PC-3 (cell line): ENCODE data around the gene DNLZ. TPM values are rescaled to one million over a fixed set of nuclear protein-coding genes. Genes with fewer than 3 reads are reported as not detected.

Source experiments
- ATAC-seq: fragments of 200-7000 bp; cut with Tn5 transposase; 2 replicates; pipeline ENCODE4 v1.9.1; 2020; ENCODE audit warnings: mild to moderate bottlenecking, moderate library complexity
- BruUV-seq: library from RNA; stranded (reverse); fragments of 400-500 nt; replicated peaks from 2 replicates; lab custom pipeline; 2021; lab: Mats Ljungman, UMichigan
- CTCF ChIA-PET: fragments of 300-600 bp; sonication (Branson Sonifier 250); formaldehyde crosslinking; loops from one replicate; lab custom pipeline; 2022; ENCODE audit warnings: antibody characterized with exemption; lab: Charles Lee
- POLR2A ChIA-PET: fragments of 300-600 bp; sonication (Branson Sonifier 250); formaldehyde crosslinking; loops from one replicate; lab custom pipeline; 2022; ENCODE audit warnings: antibody characterized with exemption; ENCODE audit not compliant: unreplicated experiment; lab: Charles Lee
- DNase-seq: peaks from one replicate; pipeline ENCODE4 v3.0.0-alpha.2; 2015
- H2AFZ ChIP-seq: fragments of 300-600 bp; sonication (generic); 2 replicates; pipeline ENCODE4 v1.6.0; 2016; ENCODE audit warnings: antibody characterized with exemption, low read length
- H3F3A ChIP-seq: fragments of 300-600 bp; sonication (generic); one replicate; pipeline ENCODE4 v1.6.0; 2017; ENCODE audit warnings: antibody characterized with exemption, low read length, control low read depth, mild to moderate bottlenecking; ENCODE audit not compliant: unreplicated experiment
- H3K27ac ChIP-seq: fragments of 300-600 bp; sonication (generic); 2 replicates; pipeline ENCODE4 v1.5.1; 2016; ENCODE audit warnings: mild to moderate bottlenecking, low read length
- H3K27me3 ChIP-seq: fragments of 300-600 bp; sonication (generic); 2 replicates; pipeline ENCODE4 v1.6.1; 2016; ENCODE audit warnings: low read length, mixed read lengths
- H3K36me3 ChIP-seq: fragments of 300-600 bp; sonication (generic); 2 replicates; pipeline ENCODE4 v1.6.1; 2016; ENCODE audit warnings: low read depth, mixed run types, low read length, mixed read lengths
- H3K4me1 ChIP-seq: fragments of 300-600 bp; sonication (generic); 2 replicates; pipeline ENCODE4 v1.5.1; 2016; ENCODE audit warnings: low read length; ENCODE audit not compliant: insufficient read depth
- H3K4me2 ChIP-seq: fragments of 300-600 bp; sonication (generic); 2 replicates; pipeline ENCODE4 v1.6.0; 2016; ENCODE audit warnings: low read length
- H3K4me3 ChIP-seq: fragments of 300-600 bp; sonication (generic); 2 replicates; pipeline ENCODE4 v1.5.1; 2016; ENCODE audit warnings: mild to moderate bottlenecking, low read length, mixed read lengths
- H3K79me2 ChIP-seq: fragments of 300-600 bp; sonication (generic); 2 replicates; pipeline ENCODE4 v1.6.1; 2017; ENCODE audit warnings: low read length, mixed read lengths
- H3K9ac ChIP-seq: fragments of 300-600 bp; sonication (generic); 2 replicates; pipeline ENCODE4 v1.6.0; 2016; ENCODE audit warnings: mild to moderate bottlenecking, low read length
- H3K9me2 ChIP-seq: fragments of 300-600 bp; sonication (generic); replicated peaks from 2 replicates; pipeline ENCODE4 v1.6.1; 2016; ENCODE audit warnings: mixed run types, low read length, mixed read lengths
- H3K9me3 ChIP-seq: fragments of 300-600 bp; sonication (generic); 2 replicates; pipeline ENCODE4 v1.6.1; 2016; ENCODE audit warnings: low read length, mixed read lengths
- H4K20me1 ChIP-seq: fragments of 300-600 bp; sonication (generic); 2 replicates; pipeline ENCODE4 v1.6.1; 2016; ENCODE audit warnings: low read length, mixed read lengths
- EZH2 ChIP-seq: fragments of 300-600 bp; sonication (generic); IDR thresholded peaks from one replicate; pipeline ENCODE4 v1.6.1; 2017; ENCODE audit warnings: antibody characterized with exemption, mild to moderate bottlenecking, low read length; ENCODE audit not compliant: unreplicated experiment
- EZH2phosphoT487 ChIP-seq: fragments of 300-600 bp; sonication (generic); IDR thresholded peaks from 2 replicates; pipeline ENCODE4 v1.6.1; 2018; ENCODE audit warnings: mild to moderate bottlenecking, antibody characterized with exemption, low read length, borderline replicate concordance
- intact Hi-C: fragments of 100-400 bp; cut with micrococcal nuclease; formaldehyde crosslinking; loops from 2 replicates; pipeline ENCODE4 v1.9.0; 2023
- total RNA-seq: library from RNA; depleted of rRNA; stranded (reverse); fragments of >200 nt; gene quantifications from 2 replicates; pipeline ENCODE4 v1.2.3, GENCODE V29; 2014
- TF ChIP-seq, protein P1 (sequence below): fragments of 300-600 bp; sonication (generic); conservative IDR thresholded peaks from 2 replicates; pipeline ENCODE4 v1.5.1; 2017; ENCODE audit warnings: antibody characterized with exemption, low read depth, mild to moderate bottlenecking, low read length

DNLZ gene
- total RNA-seq, 1 experiment from 2014 or later = 51.4 TPM

DNA sequence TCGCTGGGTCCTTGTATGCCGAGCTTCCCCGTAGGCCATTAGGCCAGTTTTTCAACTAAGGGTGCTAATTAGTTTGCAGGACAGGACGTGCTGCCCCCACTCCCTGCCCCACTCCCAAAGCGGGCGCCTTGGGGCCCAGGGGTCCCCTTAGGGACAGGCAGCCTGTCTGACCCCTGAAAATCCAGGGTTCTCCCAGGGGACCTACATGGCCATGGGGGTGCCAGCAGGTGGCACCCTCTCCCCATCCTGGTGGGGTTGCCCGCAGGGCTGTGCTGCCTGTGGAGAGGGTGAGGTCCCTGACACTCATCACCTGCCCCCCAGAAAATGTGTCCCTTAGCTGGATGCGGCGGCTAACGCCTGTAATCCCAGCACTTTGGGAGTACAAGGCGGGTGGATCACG, 51.1 kb downstream of the DNLZ start:
- DNase-seq (peak; percentile 39), ATAC-seq (peak; percentile 72)
- Histone ChIP-seq H3K4me1 (no peaks in the 10 kb centered on the region), H2AFZ (no peak overlapping the region), H3K4me3 (no peak overlapping the region), H3K9me2 (no peaks in the 10 kb centered on the region), H3F3A (no peaks in the 10 kb centered on the region), H4K20me1 (no peaks in the 10 kb centered on the region), H3K36me3 (no peaks in the 10 kb centered on the region), H3K27me3 (no peaks in the 10 kb centered on the region), H3K79me2 (no peaks in the 10 kb centered on the region), H3K27ac (no peak overlapping the region), H3K9me3 (no peaks in the 10 kb centered on the region), H3K9ac (no peak overlapping the region), H3K4me2 (no peak overlapping the region)
- intact Hi-C loops = no loop called here
- CTCF ChIA-PET = no interaction called here
- BruUV-seq = no TSS peak
- POLR2A ChIA-PET = no interaction called here
- TF ChIP-seq, protein P1, sequence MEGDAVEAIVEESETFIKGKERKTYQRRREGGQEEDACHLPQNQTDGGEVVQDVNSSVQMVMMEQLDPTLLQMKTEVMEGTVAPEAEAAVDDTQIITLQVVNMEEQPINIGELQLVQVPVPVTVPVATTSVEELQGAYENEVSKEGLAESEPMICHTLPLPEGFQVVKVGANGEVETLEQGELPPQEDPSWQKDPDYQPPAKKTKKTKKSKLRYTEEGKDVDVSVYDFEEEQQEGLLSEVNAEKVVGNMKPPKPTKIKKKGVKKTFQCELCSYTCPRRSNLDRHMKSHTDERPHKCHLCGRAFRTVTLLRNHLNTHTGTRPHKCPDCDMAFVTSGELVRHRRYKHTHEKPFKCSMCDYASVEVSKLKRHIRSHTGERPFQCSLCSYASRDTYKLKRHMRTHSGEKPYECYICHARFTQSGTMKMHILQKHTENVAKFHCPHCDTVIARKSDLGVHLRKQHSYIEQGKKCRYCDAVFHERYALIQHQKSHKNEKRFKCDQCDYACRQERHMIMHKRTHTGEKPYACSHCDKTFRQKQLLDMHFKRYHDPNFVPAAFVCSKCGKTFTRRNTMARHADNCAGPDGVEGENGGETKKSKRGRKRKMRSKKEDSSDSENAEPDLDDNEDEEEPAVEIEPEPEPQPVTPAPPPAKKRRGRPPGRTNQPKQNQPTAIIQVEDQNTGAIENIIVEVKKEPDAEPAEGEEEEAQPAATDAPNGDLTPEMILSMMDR = peak; percentile 55
- no peak for TF ChIP-seq EZH2phosphoT487
- no peak for TF ChIP-seq EZH2

DNA sequence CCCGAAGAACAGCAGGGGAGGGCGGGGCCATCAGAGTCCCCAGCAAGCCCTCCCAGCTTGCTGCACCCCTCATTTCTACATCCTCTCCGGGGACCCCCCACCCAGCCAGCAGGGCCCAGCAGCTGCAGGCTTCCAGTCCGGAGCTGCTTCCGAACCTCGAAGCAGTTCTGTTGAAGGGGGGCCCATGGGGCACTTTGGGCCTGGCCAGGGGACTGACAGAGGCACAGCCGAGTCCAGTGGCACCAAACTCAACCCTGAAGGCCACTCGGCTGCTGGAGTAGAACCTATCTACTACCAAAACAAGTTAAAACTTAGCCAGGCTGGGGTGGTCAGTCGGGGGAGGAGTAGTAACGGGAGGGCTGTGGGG, 51.6 kb downstream of the DNLZ start:
- H3K9ac ChIP-seq = no peak overlapping the region
- H3K27me3 ChIP-seq = no peaks in the 10 kb centered on the region
- BruUV-seq = no TSS peak
- TF ChIP-seq, protein P1 = no peak
- TF ChIP-seq EZH2phosphoT487 (no peak), EZH2 (no peak)
- H3K4me2 ChIP-seq = no peak overlapping the region
- CTCF ChIA-PET = no interaction called here
- no peaks in the 10 kb centered on the region for H3K9me2 ChIP-seq
- ATAC-seq (no peak), DNase-seq (no peak)
- no peaks in the 10 kb centered on the region for H3K4me1 ChIP-seq
- POLR2A ChIA-PET = no interaction called here
- no peaks in the 10 kb centered on the region for H3F3A ChIP-seq
- H3K27ac ChIP-seq = no peak overlapping the region
- H3K4me3 ChIP-seq = no peak overlapping the region
- H4K20me1 ChIP-seq = no peaks in the 10 kb centered on the region
- H2AFZ ChIP-seq = no peak overlapping the region
- no peaks in the 10 kb centered on the region for H3K36me3 ChIP-seq
- no peaks in the 10 kb centered on the region for H3K9me3 ChIP-seq
- intact Hi-C loops = no loop called here
- H3K79me2 ChIP-seq = no peaks in the 10 kb centered on the region

DNA sequence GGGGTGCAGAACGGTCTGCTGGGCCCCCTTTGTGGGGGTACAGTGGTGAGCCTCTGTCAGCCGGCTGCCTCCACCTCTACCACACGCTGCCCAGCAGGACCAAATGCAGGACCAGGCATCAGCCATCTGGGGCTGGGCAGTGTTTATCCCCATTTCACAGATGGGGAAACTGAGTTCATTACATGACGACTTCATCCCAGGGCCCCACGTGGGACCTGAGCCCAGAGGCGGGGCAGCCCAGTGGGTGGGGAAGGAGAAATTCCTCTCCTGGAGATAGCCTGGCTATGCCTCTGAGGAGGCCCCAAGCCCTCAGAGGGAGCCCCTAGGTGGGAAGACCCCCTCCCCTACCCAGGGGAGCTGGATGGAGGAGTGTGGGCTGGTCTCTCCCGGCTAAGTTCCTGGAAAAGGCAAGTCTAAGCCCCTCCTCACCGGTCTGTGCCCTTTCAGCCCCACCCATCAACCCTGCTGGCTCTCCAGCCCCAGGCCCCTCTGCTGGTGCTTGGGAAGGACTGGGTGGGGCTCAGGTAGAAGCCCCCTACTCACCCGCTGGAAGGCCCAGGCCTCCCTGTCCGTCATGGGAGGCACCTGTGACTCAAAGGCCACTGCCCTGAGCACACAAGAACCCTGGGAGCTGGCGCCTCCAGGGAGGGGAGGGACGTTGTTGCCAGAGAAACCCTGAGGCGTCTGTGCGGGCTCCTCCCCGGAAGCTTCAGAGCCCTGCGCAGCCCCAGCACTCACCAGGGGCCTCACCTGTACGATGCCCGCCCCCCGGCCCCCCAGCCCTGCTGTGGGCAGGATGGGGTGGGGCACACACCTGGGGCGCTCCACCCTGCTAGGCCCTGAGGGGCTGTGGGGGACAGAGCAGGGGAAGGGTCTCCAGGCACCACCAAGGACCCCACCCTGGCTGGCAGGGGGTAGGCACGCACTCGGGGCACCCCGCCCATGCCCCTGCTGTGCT, 52.2 kb downstream of the DNLZ start:
- peak; percentile 58; the same call in 1 of the 2 replicates for ATAC-seq
- Histone ChIP-seq H4K20me1 (no peaks in the 10 kb centered on the region), H3F3A (no peaks in the 10 kb centered on the region), H3K9me3 (no peaks in the 10 kb centered on the region), H3K27ac (no peak overlapping the region), H3K4me2 (no peak overlapping the region), H3K36me3 (no peaks in the 10 kb centered on the region), H3K4me3 (no peak overlapping the region), H3K9ac (no peak overlapping the region), H2AFZ (no peak overlapping the region), H3K4me1 (no peaks in the 10 kb centered on the region), H3K79me2 (no peaks in the 10 kb centered on the region), H3K27me3 (no peaks in the 10 kb centered on the region), H3K9me2 (no peaks in the 10 kb centered on the region)
- DNase-seq = peak; percentile 7
- ChIA-PET CTCF (no interaction called here), POLR2A (no interaction called here)
- intact Hi-C loops = no loop called here
- TF ChIP-seq EZH2phosphoT487 = no peak
- TF ChIP-seq, protein P1 = no peak
- no peak for TF ChIP-seq EZH2
- BruUV-seq = no TSS peak
